GM12872 (cell line): ENCODE data around the gene OR56A3.

ENCODE experiments used
- TF ChIP-seq, protein P1 (sequence below): IDR thresholded peaks from 3 replicates; pipeline ENCODE4 v1.5.1; 2011; ENCODE audit warnings: low read depth, mild to moderate bottlenecking, low read length, moderate library complexity; ENCODE audit not compliant: insufficient read depth

The OR56A3 gene

DNA sequence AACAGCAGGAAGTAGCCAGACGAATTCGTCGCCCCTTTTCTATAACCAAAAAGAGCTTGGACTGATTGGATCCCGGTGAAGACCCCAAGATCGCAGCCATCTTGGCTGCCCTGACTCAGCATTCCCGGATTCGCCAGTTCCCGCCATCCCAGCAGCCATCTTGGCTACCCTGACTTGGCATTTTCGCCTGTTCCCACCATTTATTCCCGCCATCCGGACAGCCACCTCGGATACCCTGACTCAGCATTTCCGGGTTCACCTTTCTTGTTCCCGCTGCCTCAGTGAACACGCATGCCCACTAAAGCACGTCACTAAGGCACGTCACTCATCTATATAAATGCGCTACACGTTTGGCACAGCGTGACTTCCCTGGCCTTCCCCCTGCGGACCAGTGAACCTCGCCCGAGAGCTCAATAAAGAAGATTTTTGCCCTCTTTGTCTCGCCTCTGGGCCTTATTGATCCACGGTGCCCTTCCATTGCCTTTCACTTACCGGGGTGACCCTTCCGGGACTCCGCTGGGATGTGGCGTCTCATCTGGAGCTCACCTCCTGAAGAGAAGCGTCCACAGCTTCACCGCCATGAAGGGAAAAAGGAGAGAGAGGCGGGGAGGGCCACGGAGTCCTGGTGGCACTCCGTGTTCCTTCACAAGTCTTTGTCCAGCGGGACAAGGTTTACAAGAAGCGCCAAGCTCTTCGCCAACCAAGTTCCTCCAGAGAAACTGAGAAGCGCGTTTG, 4.0 kb upstream of the OR56A3 start:
- TF ChIP-seq, protein P1, sequence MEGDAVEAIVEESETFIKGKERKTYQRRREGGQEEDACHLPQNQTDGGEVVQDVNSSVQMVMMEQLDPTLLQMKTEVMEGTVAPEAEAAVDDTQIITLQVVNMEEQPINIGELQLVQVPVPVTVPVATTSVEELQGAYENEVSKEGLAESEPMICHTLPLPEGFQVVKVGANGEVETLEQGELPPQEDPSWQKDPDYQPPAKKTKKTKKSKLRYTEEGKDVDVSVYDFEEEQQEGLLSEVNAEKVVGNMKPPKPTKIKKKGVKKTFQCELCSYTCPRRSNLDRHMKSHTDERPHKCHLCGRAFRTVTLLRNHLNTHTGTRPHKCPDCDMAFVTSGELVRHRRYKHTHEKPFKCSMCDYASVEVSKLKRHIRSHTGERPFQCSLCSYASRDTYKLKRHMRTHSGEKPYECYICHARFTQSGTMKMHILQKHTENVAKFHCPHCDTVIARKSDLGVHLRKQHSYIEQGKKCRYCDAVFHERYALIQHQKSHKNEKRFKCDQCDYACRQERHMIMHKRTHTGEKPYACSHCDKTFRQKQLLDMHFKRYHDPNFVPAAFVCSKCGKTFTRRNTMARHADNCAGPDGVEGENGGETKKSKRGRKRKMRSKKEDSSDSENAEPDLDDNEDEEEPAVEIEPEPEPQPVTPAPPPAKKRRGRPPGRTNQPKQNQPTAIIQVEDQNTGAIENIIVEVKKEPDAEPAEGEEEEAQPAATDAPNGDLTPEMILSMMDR, result no peak

DNA sequence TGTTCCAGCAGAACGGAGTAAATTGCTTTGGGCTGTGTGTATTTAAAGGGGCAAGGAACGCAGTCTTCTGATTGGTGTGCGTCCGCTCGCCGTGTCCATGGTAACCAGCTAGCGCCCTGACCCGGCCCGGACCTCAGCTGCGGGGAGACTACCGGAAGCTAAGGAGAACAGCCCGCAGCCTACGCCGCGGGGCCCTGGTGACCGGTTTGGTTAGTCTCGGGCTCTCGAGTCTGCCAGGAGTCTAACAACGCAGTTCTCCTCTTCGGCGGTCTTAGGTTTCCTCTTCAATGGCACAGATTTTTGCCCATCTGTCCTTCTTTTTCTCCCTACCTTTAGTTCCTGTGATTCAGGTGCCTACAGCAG, 3.5 kb upstream of the OR56A3 start:
- TF ChIP-seq, protein P1, result no peak

DNA sequence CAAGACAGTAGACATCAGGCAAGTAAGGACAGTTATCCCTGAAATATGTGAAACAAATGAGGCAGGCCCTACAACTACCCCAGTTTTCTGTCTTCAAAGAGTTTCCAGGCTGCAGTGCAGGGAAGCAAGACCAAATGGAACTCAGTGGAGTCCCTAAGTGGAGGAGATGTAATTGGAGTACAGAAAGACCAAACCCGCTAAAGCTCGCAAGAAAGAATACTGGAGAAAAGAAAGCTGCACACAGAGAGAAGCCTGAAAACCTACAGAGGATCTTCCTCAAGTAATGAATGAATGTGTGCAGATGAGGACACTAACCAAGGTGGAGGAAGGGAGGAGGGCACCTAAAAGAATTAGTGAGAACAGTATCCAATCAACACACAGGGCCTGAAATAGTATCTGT, 1.3 kb upstream of the OR56A3 start:
- TF ChIP-seq, protein P1, result no peak

DNA sequence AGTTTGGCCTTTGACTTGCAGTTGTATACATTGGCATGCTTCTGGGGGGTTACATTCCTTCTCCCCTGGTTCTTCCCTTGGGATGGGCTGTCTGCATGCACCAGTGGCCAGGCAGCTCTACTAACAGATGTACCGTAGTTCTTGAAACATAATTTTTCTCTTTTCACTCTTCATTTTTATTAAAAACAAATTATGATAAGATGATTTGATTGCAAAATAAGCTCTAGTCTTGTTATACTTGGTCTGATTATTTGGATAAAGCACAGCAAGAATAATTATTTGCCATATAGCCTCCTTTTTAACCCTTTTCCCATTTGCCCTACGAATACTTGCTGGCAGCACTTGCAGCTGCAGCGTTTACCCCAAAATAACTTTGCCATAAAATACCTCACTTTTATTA, 13.5 kb downstream of the OR56A3 start:
- TF ChIP-seq, protein P1, result no peak

DNA sequence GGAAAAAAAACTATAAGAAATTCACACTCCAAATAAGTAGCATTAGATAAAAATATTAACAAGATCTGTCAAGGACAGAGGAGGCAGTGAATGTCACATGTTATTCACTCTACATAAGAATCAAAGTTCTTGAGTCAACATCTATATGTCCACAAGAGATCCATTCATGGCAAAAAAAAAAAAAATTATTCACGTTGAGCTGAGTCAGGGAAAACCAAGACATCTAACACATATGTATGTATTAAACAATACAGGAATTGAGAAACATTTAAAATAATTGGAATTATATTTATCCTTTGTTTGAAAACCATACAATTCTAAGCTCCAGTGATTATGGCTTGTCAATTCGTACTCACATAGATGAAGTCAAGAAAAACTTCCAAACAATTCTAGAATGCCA, 24.9 kb downstream of the OR56A3 start:
- TF ChIP-seq, protein P1, result no peak

DNA sequence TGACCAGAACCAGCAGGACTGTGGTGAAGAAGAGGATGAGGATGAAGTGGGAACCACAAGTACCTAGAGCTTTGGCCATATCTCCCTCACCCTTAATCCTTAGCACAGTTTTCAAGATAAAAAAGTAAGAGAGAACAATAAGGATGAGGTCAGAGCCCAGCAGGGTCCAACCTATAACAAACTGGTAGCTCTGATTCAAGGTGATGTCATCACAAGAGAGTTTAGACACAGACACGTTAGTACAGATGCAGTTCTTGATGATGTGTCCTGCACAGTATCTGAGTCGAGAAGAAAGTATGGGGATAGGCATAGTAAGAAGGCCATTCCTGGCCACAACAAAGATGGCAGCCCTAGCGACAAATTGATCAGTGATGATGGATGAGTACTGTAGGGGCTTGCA, 25.7 kb downstream of the OR56A3 start:
- TF ChIP-seq, protein P1, result no peak

DNA sequence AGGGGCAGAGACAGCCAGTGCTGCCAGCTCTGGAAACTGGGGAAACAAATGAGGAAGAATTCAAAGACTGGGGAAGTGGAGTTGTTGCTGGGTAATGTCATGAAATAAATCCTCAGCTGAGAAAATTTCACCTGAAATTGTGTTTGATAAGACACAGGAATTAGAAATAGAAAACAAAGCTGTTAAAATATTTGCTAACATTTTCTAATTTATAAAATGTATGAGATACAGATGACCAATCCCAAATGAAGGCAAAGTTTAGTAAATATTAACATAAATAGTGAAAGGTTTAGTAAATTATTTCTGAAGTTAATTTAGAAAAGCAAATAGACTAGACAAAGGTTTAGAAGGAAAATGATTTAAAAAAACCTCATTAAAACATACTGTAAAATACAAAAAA, 26.3 kb downstream of the OR56A3 start, which contains the start of gene OR56A5:
TSS of gene OR56A5 (minus strand) at position 101 of the 400 bp plus-strand sequence. CDS start at position 101, 0 bp downstream.
- TF ChIP-seq, protein P1, result no peak
